ENCODE measurements around the gene STARD10.
A peak's percentile ranks its signal among the peaks of the same experiment; 100 is the strongest.
"Not testable (repeated sequence)": the region's sequence is repeated elsewhere in the genome, so short reads cannot be mapped to it uniquely, and the experiment has no call there.

The STARD10 gene

GRCh38 chr11:72826191-72826941 lies 32.5 kb upstream of the STARD10 start:
- DNase-seq: no peak

GRCh38 chr11:72825661-72826060 lies 31.8 kb upstream of the STARD10 start:
- no peak for DNase-seq

GRCh38 chr11:72824811-72825505 lies 31.1 kb upstream of the STARD10 start:
- no peak for DNase-seq

- DNase-seq: no peak
Observed at GRCh38 chr11:72824020-72824419, 30.2 kb upstream of the STARD10 start.

GRCh38 chr11:72823105-72823804 lies 29.4 kb upstream of the STARD10 start:
- no peak for DNase-seq

GRCh38 chr11:72821920-72822799 lies 28.3 kb upstream of the STARD10 start:
- peak; percentile 78 for DNase-seq

- DNase-seq: no peak
Observed at GRCh38 chr11:72821221-72821919, 27.5 kb upstream of the STARD10 start.

- no peak for DNase-seq
Observed at GRCh38 chr11:72820439-72821139, 26.7 kb upstream of the STARD10 start.

- no peak for DNase-seq
Observed at GRCh38 chr11:72818971-72819370, 25.1 kb upstream of the STARD10 start.

GRCh38 chr11:72817966-72818365 lies 24.1 kb upstream of the STARD10 start:
- no peak for DNase-seq

GRCh38 chr11:72816404-72816990 lies 22.6 kb upstream of the STARD10 start:
- no peak for DNase-seq

- DNase-seq: no peak
Observed at GRCh38 chr11:72815110-72815618, 21.3 kb upstream of the STARD10 start.

- peak; percentile 89 for DNase-seq
Observed at GRCh38 chr11:72814286-72815109, 20.7 kb upstream of the STARD10 start, which contains the start of gene ATG16L2. TSS of gene ATG16L2 (plus strand) at chr11:72814411. CDS start at chr11:72814446, 35 bp downstream.

GRCh38 chr11:72813740-72814285 lies 20.0 kb upstream of the STARD10 start:
- peak; percentile 83 for DNase-seq

- peak; percentile 57 for DNase-seq
Observed at GRCh38 chr11:72812967-72813739, 19.3 kb upstream of the STARD10 start.

GRCh38 chr11:72812604-72812966 lies 18.7 kb upstream of the STARD10 start:
- no peak for DNase-seq

GRCh38 chr11:72811686-72812085 lies 17.8 kb upstream of the STARD10 start:
- DNase-seq: not testable (repeated sequence)

- DNase-seq: no peak
Observed at GRCh38 chr11:72808331-72808798, 14.5 kb upstream of the STARD10 start.

GRCh38 chr11:72807792-72808191 lies 13.9 kb upstream of the STARD10 start:
- DNase-seq: no peak
